SIG-M5 treated with dmso at 0.1 percent for 504 hours (cell line): Measurements from ENCODE around the gene AGPAT3.

Experiments used
- DNase-seq: peaks from one replicate; lab custom pipeline; 2025; ENCODE audit not compliant: unreplicated experiment; lab: John Stamatoyannopoulos, UW

Gene AGPAT3

DNA sequence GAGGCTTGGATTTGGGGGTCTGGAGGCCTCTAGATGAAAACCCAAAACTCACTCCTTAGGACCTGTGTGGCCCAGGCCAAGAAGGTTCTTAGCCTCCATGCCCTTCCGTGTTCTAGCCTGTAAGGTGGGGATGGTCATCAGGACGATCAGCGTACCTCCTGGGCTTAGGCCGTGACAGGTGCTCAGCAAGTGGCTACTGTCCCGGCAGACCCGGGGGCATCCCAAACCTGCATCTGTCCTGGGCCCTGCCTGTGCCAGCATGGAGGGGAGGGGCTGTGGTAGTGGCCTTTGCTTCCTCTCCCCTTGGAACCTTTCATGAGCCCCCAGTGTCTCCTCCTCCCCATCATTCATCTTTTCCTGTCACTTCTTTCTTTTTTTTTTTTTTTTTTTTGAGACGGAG is 124.4 kb downstream of the AGPAT3 start:
- no peak for DNase-seq

DNA sequence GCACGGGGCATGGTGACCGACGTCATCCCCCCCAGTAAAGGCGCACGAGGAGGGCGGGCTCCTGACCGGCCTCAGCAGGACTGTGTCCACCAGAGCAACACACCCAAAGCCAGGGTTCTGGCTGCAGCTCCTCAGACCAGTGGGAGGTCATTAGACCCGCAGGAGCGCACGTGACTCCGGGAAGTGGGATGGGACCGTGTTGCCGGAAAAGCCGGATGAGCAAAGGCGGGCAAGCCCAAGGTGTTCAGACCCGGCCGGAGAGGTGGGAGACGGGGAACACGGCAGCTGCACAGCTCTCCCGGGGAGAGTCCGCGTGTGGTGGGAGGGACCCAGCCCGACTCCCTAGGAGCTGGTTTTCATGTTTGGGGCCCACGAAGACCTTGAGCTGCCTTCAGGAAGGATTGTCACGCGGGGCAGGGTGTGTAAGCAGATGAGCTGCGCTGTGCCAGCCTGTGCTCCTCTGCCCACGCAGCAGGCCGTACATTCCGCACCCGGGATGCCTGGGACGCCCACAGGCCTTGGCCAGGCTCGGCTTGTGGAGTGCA is 126.5 kb downstream of the AGPAT3 start:
- DNase-seq: no peak

DNA sequence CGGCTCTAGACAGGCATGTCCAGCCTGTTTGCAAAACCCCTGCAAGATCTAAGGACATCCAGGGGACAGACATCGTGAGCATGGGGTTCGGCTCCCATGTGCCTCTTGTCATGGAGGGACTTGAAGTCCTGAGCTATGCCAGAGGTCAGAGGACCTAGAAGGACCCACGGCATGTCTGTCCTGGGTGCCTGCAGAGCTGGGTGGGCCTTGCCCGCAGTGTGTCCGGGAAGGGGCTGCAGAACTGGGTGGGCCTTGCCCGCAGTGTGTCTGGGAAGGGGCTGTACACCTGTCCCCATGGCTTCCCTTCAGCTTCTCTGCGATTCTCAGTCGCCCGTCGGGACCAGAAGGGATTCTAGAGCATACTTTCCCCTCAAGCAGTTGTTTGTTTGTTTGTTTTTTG is 127.1 kb downstream of the AGPAT3 start:
- no peak for DNase-seq

DNA sequence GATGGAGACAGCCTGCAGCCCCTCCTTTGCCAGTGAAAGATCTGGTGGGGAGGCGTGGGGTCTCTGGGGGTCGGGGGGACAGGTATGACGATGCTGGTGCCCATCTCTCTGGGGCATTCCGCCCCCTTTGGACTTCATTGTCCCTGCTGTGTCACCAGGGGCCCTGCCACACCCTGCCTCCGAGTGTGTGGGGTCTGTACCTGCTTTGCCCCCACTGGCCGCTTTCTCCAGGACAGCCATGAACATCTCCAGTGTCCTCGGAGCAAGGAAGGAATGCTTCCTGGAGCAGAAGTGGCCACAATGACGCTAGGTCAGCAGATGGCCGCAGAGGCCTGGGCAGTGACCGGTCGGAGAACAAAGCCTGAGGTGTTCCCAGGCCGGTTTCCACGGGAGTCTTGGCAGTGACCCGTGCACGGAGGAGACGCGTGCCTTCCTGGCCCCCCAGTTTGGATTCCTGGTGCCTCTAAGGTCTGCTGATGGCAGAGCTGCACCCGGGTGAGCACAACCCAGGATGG is 128.5 kb downstream of the AGPAT3 start:
- no peak for DNase-seq

DNA sequence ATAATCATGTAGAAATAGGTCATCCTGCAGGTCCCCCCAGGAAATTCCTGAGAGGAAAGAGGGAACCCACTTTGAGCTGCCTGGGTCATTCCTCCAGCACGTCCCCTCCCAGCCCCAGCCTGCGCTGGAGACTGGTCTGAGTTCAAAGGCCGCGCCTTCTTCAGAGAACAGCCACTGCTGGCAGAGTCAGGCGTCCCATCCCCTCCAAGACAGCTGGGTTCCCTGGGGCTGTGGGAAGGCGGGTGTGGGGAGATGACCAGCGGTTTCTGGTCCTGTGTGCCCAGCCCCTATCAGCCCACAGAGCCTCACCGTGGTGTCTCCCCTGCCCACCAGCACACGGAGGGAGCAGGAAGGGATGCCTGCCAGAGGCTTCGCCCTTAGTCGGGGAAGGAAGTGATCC is 129.1 kb downstream of the AGPAT3 start:
- DNase-seq: no peak

DNA sequence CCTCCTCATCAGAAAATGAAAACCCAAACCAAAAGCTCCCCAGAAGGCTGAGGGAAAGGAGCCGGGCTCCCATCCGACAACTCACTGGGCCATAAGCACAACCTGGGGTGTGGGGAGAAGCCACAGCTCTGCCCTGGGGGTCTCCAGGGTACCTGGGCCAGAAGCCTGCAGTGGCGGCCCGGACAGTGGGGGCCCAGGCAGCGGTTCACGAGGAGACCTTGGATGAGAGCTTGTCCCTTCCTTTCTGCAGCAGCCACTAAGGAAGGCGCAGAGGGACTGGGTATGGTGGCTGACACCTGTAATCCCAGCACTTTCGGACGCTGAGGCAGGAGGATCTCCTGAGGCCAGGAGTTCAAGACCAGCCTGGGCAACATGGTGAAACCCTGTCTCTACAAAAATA is 129.6 kb downstream of the AGPAT3 start:
- no peak for DNase-seq

DNA sequence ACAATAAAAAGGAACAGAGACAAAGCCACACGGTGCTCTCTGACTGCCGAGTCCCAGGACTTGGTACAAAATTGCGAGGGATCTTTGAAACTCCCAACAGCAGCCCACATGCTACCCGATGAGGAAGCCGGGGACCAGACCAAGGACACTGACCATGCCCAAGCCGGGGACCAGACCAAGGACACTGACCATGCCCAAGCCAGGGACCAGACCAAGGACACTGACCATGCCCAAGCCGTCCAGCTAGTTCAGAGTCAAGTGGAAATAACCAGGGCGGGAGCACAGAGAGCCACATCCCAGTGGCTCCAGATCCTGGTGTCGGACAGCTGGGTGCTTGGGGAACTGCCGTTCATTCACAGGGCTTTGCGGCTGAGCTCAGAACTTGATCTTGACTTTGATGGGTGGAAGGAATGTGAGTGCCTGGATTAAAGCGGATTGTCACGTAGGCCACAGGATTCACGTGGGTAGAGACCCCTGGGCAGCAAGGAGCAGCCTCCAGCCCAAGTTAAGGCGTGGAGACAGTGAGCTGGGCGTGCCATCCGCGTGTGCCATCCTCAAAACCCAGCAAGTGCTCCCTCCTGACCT is 130.6 kb downstream of the AGPAT3 start:
- DNase-seq: no peak

DNA sequence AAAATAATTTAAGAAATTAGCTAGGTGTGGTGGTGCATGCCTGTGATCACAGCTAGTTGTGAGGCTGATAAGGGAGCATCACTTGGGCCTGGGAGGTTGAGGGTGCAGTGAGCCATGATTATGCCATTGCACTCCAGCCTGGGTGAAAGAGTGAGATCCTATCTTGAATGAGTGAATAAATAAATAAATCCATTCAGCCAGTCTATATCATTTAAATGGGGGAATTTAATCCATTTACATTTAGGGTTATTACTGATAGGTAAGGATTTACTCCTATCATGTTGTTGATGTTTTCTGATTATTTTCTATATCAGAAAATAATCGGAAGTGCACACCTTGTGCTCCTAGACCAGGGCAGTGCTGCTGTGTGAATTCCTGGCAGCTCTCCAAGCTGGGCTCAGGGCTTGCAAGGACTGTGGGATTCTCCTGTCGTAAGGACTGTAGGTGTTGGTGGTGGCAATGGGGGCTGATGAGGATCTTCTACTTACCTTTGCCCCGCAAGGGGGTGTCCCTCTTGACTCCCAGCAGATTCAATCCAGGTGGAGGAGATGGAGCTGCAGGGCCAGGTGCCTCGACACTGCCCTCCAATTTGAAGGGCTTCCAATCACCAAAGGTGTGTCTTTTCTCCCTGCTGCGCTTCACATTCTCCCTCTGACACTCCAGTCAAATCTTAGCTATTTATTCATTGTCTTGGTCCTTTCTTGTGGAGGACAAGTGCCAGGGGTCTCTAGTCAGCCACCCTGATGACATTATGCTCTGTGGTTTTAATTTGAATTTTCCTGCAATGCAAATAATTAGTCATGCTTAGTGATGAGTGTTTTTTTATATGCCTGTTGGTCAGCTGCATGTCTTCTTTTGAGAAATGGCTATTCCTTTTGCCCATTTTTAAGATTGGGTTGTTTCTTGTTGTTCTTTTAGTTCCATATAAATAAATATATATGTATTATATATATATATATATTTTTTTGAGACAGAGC is 133.0 kb downstream of the AGPAT3 start:
- no peak for DNase-seq

DNA sequence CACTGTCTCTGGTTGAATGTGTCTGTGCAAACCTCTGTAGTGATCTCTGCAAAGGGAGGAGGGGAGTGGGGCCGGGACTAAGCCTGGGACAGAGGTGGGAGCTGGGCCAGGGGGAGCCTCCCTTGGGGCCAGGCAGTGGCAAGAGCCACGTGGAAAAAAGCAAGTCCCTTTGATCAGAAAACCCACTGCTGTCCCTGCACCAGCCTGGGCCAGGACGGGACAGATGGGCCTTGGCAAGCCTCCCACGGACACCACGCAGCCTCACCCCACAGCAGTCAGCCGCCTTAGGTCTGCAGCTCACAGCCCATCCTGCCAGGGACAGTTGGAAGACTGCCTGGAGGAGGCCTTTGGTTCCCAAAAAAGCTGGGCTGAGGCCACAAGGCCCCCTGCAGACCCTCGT is 135.3 kb downstream of the AGPAT3 start:
- no peak for DNase-seq

DNA sequence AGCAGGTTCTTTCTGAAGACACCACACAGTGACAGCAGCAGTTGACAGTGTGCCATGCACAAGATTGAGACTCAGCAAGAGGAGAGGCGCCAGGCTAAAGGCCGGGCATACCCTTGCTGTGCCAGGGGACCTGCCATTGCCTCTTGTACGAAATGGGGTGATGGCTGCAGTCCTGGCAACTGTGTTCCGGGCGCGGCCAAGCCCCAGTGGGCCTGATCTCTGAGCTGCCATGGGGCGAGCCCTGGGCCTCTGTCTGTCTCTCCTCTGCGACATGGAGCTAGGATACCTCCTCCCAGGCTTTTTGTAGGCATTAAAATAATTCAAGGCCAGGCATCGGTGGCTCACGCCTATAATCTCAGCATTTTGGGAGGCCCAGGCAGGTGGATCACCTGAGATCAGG is 137.5 kb downstream of the AGPAT3 start:
- DNase-seq: no peak

DNA sequence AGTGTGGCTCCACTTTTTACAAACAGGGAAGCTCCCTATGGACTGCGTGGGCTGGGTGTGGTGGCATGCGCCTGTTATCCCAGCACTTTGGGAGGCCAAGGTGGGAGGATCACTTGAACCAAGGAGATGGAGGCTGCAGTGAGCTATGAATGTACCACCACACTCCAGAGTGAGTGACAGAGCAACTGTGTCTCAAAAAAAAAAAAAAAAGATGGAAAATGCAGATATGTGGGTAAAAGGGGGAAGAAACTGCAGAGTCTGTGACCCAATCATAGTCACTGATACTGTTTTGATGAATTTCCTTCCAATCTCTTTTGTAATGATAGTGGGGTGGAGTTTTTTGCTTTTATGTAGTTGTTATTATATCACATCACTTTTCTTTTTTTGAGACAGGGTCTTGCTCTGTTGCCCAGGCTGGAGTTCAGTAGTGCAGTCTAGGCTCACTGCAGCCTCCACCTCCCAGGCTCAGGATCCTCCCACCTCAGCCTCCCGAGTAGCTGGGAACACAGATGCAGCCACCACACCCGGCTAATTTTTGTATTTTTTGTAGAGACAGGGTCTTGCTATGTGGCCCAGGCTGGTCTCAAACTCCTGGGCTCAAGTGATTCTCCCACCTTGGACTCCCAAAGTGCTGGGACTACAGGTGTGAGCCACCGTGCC is 138.4 kb downstream of the AGPAT3 start:
- no peak for DNase-seq

DNA sequence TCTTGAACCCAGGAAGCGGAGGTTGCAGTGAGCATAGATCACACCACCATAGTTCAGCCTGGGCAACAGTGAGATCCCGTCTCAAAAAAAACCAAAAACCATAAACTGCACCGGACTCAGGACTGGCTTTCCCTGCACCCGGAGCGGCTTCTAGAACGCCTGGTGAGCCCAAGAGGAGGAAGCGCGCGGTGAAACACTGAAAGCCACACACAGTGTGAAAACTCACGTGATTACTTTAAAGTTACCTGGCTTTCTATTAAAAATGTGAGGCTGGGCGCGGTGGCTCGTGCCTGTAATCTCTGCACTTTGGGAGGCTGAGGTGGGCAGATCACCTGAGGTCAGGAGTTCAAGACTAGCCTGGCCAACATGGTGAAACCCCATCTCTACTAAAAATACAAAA is 140.0 kb downstream of the AGPAT3 start:
- no peak for DNase-seq

DNA sequence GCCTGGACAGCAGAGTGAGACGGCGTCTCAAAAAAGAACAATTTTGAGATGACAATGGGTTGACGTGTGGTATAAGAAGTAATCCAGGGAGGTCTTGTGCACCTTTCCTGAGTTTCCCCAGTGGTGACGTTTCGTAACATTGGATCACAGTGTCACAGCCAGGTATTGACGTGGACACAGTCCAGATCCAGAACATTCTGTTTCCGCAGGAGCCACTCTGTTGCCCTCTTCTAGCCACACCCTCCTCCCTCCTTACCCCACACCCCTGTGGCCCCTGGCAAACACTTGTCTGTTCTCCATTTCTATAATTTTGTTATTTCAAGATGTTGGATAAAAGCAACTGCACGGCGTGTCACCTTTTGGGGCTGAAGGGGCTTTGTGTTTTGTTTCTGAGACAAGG is 140.6 kb downstream of the AGPAT3 start:
- no peak for DNase-seq

DNA sequence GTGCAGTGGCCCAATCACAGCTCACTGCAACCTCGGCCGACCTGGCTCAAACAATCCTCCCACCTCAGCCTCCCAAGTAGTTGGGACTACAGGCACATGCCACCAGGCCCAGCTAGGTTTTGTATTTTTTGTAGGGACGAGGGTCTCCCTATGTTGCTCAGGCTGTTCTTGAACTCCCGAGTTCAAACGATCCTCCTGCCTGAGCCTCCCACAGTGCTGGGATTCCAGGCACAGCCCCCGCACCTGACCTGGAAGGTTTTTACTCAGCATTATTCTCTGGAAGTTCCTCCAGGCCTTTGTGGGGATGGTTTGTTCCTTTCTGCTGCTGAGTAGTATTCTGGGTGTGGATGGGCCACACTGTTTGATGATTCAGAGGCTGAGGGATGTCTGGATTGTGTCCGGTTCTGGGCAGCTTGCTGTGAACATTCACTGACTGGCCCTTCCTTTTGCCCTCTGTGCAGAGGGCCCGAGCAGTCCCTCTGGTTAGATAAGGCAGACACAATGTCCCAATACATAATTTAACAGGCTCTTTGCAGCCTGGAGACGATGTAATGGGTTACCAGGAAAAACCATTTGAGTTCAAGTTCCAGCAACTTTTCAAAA is 141.1 kb downstream of the AGPAT3 start:
- DNase-seq: no peak

DNA sequence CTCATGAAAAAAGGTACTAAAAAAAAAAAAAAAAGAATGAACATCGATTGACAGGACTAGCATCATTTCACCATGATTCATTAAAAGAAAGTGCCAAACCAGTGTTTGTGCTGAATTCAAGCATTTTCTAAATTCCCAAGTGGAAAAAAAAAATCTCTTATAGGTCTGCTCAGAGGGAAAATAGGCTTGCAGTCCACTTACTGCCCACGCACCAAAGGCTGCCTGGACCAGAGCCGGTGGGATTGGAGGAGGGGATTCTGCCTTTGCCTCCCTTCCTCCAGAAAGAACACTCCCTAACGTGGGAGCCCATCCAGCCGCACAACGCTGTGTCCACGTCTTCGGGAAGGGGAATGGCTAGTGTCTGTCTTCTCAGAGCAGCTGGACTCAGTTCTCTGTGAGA is 141.6 kb downstream of the AGPAT3 start:
- no peak for DNase-seq

DNA sequence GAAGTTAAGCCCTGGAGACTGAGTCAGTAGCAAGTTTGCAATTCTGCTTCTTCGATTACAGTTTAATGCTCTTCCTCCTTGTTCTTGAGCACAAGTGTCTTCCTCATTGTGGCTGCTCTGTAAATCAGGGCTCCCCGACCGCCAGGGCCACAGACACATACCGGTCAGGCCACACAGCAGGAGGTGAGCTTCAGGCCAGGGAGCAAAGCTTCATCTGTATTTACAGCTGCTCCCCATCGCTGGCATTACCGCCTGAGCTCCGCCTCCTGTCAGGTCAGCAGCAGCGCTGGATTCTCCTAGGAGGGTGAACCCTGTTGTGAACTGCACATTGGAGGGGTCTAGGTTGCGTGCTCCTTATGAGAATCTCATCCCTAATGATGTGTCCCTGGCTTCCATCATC is 145.4 kb downstream of the AGPAT3 start:
- no peak for DNase-seq

DNA sequence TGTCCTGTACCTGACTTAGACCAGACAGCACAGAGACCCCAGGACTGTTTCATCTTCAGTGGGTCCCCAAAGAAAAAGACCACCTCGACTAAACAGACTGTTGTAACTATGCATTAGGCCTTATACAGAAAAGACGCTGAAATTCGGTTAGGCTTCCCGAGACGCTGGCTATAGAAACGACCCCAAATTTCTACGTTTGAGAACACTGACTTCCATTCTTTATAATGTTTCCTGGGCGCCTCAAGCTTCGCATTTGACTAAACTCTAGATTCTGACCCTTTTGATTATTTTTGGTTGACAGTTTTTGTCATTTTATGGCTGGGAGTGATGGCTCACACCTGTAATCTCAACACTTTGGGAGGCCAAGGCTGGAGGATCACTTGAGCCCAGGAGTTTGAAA is 146.1 kb downstream of the AGPAT3 start:
- no peak for DNase-seq

DNA sequence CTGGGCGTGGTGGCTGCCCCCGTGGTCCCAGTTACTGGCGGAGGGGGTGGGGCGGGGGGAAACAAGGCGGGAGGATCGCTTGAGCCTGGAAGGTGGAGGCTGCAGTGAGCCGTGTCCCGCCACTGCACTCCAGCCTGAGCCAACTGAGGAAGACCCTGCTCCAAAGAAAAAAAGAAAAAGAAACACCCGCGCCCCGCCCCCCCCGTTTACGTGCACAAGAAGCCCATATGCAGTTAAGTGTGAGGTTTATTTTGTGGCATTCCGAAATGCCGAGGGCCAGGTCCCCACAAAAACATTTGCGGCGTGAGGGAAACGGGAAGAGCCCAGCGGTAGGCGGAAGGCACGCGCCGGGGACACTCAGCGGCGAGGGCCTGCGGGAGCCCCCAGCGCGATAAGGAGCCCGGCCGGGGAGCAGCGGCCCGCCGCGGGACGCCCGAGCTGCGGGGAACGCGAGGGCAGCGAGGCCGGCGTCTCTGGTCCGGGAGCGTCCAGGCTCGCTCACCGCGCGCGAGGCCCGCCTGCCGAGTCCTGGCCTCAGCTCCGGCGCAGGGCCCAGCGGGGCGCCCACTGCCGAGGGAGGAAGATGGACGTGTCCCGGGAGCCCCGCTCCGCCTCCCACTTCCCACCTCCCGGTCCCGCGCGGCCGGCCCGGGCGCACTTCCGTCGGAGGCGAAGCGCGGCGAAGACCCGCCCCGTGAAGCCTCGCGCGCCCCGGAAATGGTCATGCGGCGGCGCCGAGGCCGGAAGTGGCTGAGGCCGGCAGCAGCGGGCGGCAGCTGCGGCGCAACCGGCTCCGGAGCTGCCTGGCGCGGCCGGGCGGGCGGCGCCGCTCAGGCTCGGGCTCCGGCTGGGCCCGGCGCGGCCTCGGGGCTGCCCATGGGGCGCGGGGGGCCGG is 146.8 kb downstream of the AGPAT3 start, which contains the start of gene TRAPPC10:
Gene TRAPPC10 (plus strand): TSS at position 731 of the 895 bp plus-strand sequence. CDS start 185 bp downstream, outside the sequence.
- DNase-seq: peak; percentile 80

DNA sequence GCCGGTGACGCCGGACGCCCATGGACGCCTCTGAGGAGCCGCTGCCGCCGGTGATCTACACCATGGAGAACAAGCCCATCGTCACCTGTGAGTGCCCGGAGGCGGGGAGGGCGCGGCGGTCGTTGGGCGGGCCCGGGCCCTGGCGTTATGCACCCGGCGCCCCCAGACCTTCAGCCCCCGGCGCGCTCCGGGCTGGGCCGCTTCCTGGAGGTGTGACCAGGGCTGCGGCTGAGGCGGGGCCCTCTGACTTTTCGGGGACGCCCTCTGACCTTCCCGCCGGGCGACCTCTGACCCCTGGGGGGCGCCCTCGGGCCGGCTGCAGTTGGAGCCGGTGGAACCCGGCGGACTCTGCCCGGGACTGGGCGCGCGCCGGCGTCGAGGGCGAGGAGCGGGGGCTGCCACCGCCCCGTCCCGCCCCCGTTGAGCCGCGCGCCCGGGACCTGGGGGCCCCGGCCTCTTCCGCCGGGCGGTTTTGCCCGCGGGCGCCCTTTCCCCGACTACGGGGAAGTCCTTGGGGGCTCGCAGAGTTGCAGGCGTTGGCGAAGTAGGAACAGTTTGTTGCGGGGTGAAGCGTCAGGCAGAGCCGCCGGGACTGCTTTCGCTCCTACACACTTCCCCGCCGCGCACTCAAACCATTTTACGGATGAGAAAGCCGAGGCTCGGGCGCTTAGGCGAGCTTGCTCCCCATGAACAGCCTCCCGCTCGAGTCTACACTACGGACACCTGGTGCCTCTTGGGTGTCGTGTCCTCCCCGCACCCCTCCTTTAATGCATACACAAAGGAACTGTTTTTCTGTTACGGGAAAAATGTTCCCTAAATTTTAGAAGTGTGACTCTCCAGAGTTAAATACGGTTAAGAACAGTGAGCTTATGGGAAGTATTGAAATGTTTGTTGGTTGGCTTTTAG is 147.7 kb downstream of the AGPAT3 start:
- DNase-seq: peak; percentile 85
